Amygdala (tissue), 56 donors: ENCODE results near the gene PLEK.
"Not testable (repeated sequence)": the region's sequence is repeated elsewhere in the genome, so short reads cannot be mapped to it uniquely, and the experiment has no call there.

Experiments used
- DNase-seq, 56 donors: peaks; one replicate each; lab custom pipeline; 2025; lab: John Stamatoyannopoulos, UW

PLEK gene

GRCh38 chr2:68365087-68365486 lies at the start of gene PLEK:
TSS of gene PLEK (plus strand) at chr2:68365282. CDS start at chr2:68365352, 70 bp downstream.
- DNase-seq, result peak in 19 of 56 donors; percentile 3 to 53 (median 19)

GRCh38 chr2:68316111-68316510 lies 49.0 kb upstream of the PLEK start:
- DNase-seq, result no peak

- DNase-seq, result peak in 27 of 56 donors; percentile 9 to 69 (median 30)
These were observed 46.8 kb upstream of the PLEK start for GRCh38 chr2:68317971-68318913.

- peak in 28 of 56 donors; percentile 8 to 74 (median 48) for DNase-seq
These were observed 46.1 kb upstream of the PLEK start for GRCh38 chr2:68318914-68319397.

GRCh38 chr2:68319398-68320117 lies 45.5 kb upstream of the PLEK start, which contains the start of gene CNRIP1:
TSS of gene CNRIP1 (minus strand) at chr2:68319949. CDS start at chr2:68319400, 549 bp downstream.
- DNase-seq, result peak in 54 of 56 donors; percentile 24 to 86 (median 68)

- peak in 14 of 56 donors; percentile 8 to 39 (median 22) for DNase-seq
These were observed 44.9 kb upstream of the PLEK start for GRCh38 chr2:68320118-68320641.

GRCh38 chr2:68325056-68325455 lies 40.0 kb upstream of the PLEK start:
- no peak for DNase-seq

GRCh38 chr2:68328901-68329300 lies 36.2 kb upstream of the PLEK start:
- DNase-seq, result no peak

GRCh38 chr2:68330691-68331090 lies 34.4 kb upstream of the PLEK start:
- no peak for DNase-seq

- DNase-seq, result no peak
These were observed 32.1 kb upstream of the PLEK start for GRCh38 chr2:68333009-68333408.

GRCh38 chr2:68333931-68334330 lies 31.2 kb upstream of the PLEK start:
- DNase-seq, result no peak

- DNase-seq, result no peak
These were observed 28.9 kb upstream of the PLEK start for GRCh38 chr2:68336192-68336591.

- DNase-seq, result peak in 15 of 56 donors; percentile 5 to 55 (median 12)
These were observed 24.6 kb upstream of the PLEK start for GRCh38 chr2:68340226-68341061.

- DNase-seq, result no peak
These were observed 24.1 kb upstream of the PLEK start for GRCh38 chr2:68341062-68341329.

- DNase-seq, result no peak
These were observed 23.5 kb upstream of the PLEK start for GRCh38 chr2:68341583-68341982.

GRCh38 chr2:68342470-68342869 lies 22.6 kb upstream of the PLEK start:
- DNase-seq, result no peak

GRCh38 chr2:68344031-68344430 lies 21.1 kb upstream of the PLEK start:
- no peak for DNase-seq

GRCh38 chr2:68345129-68345875 lies 19.8 kb upstream of the PLEK start:
- no peak for DNase-seq

GRCh38 chr2:68349091-68349490 lies 16.0 kb upstream of the PLEK start:
- not testable (repeated sequence) for DNase-seq
